IPS DF 19.7 (cell line): Measurements from ENCODE around the gene ANGPT4.

Source experiments
- DNase-seq: peaks from one replicate; pipeline ENCODE4 v3.0.0-alpha.2; 2013; ENCODE audit warnings: low read depth, low spot score

Gene ANGPT4

DNA sequence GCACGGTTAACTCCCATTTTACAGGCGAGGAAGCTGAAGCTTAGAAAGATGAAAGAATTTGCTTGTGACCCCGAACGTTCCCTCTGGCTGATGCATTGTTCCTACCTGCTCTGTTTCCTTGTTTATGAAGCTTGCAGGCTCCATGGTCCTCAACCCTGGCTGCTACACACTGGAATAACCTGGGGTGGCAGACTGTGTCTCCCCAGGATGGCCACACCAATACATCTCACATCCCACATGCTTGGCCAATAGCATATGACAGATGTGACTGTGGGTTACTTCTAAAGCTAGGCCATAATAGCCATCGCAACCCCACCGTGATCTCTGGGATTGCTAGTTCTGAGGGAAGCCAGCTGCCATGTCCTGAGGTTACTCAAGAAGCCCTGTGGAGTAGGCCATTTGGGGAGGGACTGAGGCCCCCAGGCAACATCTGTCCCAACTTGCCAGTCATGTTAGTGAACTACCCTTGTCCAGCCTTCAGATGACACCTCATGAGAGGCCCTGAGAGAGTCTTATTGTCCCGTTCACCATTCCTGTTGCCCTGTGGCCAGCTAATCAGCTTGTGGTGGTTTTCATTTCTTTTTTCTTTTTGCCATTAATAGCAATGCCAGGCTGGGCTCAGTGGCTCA, 89.3 kb downstream of the ANGPT4 start:
- no peak for DNase-seq

DNA sequence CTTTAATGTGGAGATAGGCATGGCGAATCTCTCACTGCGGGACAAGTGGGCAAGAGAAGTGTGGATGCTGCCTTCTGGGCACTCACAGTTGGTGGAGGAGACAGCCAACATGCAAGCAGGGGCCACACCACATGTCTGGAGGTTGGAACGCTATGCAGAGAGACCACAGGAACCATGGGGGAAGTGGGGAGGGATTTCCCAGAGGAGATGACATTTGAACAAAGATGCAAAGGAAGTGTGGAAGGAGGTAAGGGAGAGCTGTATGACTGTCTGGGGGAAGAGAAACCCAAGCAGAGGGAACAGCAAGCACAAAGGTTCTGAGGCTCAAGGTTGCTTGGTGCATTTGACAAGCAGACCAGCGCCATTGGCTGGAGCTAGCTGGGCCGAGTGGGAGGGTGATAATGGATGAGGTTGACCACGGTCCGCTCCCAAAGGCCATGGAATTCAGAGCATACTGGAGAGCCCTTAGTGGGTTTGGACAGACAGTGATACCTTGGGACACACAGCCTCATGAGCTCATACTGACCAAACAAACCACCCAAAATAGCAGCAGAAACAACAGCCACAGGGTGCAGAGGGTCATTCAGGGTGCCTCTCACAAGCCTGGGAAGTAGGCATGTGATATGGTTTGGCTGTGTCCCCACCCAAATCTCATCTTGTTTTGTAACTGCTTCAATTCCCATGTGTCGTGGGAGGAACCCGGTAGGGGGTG, 90.3 kb downstream of the ANGPT4 start:
- no peak for DNase-seq

GRCh38 chr20:824916-825315, 91.2 kb downstream of the ANGPT4 start:
- no peak for DNase-seq

GRCh38 chr20:824490-824889, 91.6 kb downstream of the ANGPT4 start:
- DNase-seq = no peak

DNA sequence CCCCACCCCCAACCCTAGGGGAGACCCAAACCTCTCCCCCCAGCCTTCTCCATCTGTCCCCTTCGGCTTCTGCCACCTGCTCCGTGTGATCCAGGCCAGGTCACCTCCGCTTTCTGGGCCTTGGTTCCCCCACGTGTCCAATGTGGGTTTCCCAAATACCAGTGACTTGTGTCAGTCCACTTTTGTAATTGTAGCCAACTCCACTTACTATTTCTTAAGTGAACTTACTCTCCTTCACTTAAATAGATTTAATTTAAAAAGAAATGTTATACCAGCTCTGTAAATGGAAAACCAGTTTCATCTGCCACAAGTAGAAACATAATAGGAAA, 92.6 kb downstream of the ANGPT4 start:
- DNase-seq = no peak

- DNase-seq = no peak
Measured at GRCh38 chr20:822651-823573, 93.2 kb downstream of the ANGPT4 start.

DNA sequence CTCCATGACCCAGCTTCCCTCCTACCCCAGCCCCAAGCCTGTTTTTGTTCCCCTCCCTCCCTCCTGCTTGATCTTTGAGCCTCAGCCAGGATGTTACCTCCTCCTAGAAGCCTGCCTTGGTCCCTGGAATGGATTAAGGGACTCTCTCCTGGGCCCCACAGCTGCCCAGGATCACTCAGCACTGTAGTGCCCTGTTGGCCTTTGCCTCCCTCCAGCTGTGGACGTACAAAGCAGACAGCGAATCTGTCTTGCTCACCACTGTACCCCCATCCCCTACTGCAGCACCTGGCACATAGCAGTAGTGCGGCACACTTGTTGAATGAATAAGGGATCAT, 94.4 kb downstream of the ANGPT4 start:
- no peak for DNase-seq

DNA sequence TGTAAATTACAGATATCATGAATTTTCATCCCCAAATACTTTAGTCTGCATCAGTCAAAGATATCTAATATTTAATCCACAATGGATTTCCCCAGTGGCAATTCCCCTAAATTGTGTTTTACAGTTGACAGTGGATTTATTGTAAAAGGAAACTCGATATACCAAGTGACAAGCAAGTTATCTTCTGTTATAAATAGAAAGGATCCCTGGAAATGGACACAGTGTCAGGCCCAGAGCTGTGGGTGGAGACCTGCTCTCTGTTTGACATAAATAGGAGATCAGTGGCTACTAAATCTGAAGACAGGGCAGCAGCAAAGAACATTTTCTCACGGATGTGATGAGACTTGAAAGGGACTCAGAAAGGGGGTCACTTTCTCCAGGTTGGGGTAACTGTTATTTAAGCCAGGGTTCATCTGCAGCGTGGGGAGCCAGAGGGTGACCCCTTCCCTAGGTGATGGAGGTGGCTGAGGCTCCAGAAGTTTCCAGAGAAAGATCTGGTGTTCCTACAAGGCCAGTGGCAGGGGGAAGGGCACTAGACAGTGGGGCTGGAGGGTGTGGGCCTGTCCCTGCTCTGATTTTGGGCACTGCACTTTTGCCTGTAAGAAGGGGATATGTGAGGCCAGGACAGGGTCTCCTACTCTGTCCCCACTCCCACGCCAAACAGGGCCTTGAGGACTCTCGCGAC, 94.9 kb downstream of the ANGPT4 start:
- DNase-seq = no peak

- DNase-seq = no peak
Measured at GRCh38 chr20:820323-820953, 95.7 kb downstream of the ANGPT4 start.
